Measurements from ENCODE around the gene SH3BGRL. TPM values are rescaled to one million over a fixed set of nuclear protein-coding genes. Genes with fewer than 3 reads are reported as not detected.
"Not testable (repeated sequence)": the region's sequence is repeated elsewhere in the genome, so short reads cannot be mapped to it uniquely, and the experiment has no call there.

Gene SH3BGRL
- total RNA-seq, 4 donors from 2014 or later, result 29.9 to 111 (median 73.9) TPM

- no peaks in the 10 kb centered on the region for H3K27me3 ChIP-seq
- H3K36me3 ChIP-seq, result no peaks in the 10 kb centered on the region
- DNase-seq, result no peak
- no peak overlapping the region for H3K27ac ChIP-seq
- H3K4me1 ChIP-seq, result no peaks in the 10 kb centered on the region
- intact Hi-C loops (cut with DNase I), result no loop called here
- no peak for TF ChIP-seq POLR2A (IDR thresholded peaks at IDR 0.05)
- TF ChIP-seq CTCF (IDR thresholded peaks at IDR 0.05), result no peak
- no peak overlapping the region for H3K4me3 ChIP-seq
- H3K9me3 ChIP-seq, result no peaks in the 10 kb centered on the region
- WGBS, 2 donors, result 80% methylated on average over 2 to 5 of the region's 7 CpGs
Observed at GRCh38 chrX:81308086-81308829, 106.4 kb downstream of the SH3BGRL start.

- 50 to 69% methylated on average over 2 to 4 of the region's 5 CpGs for WGBS, 2 donors
- Histone ChIP-seq H3K4me1 (peaks cover 0 to 9% (median 0%) of the 10 kb centered on the region in 3 donors), H3K36me3 (no peaks in the 10 kb centered on the region), H3K27me3 (no peaks in the 10 kb centered on the region), H3K4me3 (no peak overlapping the region), H3K27ac (no peak overlapping the region), H3K9me3 (no peaks in the 10 kb centered on the region)
- no peak for DNase-seq
- intact Hi-C loops (cut with DNase I), result no loop called here
- TF ChIP-seq CTCF (IDR thresholded peaks at IDR 0.05) (no peak), POLR2A (IDR thresholded peaks at IDR 0.05) (no peak)
Observed at GRCh38 chrX:81316163-81316562, 114.3 kb downstream of the SH3BGRL start.

- H3K4me1 ChIP-seq; H3K27me3 ChIP-seq; H3K9me3 ChIP-seq; H3K27ac ChIP-seq; H3K4me3 ChIP-seq; DNase-seq; intact Hi-C loops (cut with DNase I); H3K36me3 ChIP-seq: not testable (repeated sequence)
- 62 to 86% methylated on average over 1 of the region's 1 CpG for WGBS, 2 donors
Observed at GRCh38 chrX:81331653-81332052, 129.8 kb downstream of the SH3BGRL start.

- Histone ChIP-seq H3K36me3 (no peaks in the 10 kb centered on the region), H3K4me1 (no peaks in the 10 kb centered on the region), H3K27me3 (no peaks in the 10 kb centered on the region), H3K9me3 (no peaks in the 10 kb centered on the region), H3K4me3 (no peak overlapping the region), H3K27ac (no peak overlapping the region)
- no CpG with 5 or more reads among the region's 4 CpGs for WGBS, 2 donors
- DNase-seq, result no peak
- intact Hi-C loops (cut with DNase I), result no loop called here
- no peak for TF ChIP-seq POLR2A (IDR thresholded peaks at IDR 0.05)
- TF ChIP-seq CTCF (IDR thresholded peaks at IDR 0.05), result no peak
Observed at GRCh38 chrX:81336455-81337152, 134.7 kb downstream of the SH3BGRL start.

GRCh38 chrX:81337805-81338204, 135.9 kb downstream of the SH3BGRL start:
- no peaks in the 10 kb centered on the region for H3K36me3 ChIP-seq
- H3K27me3 ChIP-seq, result no peaks in the 10 kb centered on the region
- H3K9me3 ChIP-seq, result no peaks in the 10 kb centered on the region
- TF ChIP-seq CTCF (IDR thresholded peaks at IDR 0.05) (no peak), POLR2A (IDR thresholded peaks at IDR 0.05) (no peak)
- no peaks in the 10 kb centered on the region for H3K4me1 ChIP-seq
- 70% methylated on average over 2 of the region's 3 CpGs; no CpG with 5 or more reads in 1 of the 2 donors for WGBS, 2 donors
- DNase-seq, result no peak
- H3K27ac ChIP-seq, result no peak overlapping the region
- intact Hi-C loops (cut with DNase I), result no loop called here
- no peak overlapping the region for H3K4me3 ChIP-seq
